ENCODE measurements around the gene LDB2.

LDB2 gene

GRCh38 chr4:16750882-16751642 is 147.4 kb downstream of the LDB2 start:
- peak; percentile 32 for DNase-seq

DNA sequence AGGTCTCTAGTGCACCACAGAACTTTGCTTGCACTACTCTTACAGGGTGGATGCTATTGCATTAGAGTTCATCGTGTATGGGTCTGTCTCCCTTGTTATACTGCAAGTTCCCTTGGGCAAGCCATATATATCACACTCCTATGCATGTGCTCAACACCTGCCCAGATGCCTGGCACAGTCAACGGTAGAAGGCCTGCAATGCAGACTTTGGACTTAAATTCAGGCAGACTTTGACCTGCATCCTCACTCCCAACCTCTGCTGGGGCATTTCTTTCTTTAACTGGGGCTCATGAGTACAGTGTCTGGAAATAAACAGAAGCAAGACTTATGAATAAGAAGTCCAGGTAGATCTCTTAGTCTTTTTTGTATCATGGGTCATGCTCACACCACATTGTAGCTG is 148.2 kb downstream of the LDB2 start:
- DNase-seq: no peak

- DNase-seq: no peak
These were observed 152.6 kb downstream of the LDB2 start for GRCh38 chr4:16745887-16746286.

DNA sequence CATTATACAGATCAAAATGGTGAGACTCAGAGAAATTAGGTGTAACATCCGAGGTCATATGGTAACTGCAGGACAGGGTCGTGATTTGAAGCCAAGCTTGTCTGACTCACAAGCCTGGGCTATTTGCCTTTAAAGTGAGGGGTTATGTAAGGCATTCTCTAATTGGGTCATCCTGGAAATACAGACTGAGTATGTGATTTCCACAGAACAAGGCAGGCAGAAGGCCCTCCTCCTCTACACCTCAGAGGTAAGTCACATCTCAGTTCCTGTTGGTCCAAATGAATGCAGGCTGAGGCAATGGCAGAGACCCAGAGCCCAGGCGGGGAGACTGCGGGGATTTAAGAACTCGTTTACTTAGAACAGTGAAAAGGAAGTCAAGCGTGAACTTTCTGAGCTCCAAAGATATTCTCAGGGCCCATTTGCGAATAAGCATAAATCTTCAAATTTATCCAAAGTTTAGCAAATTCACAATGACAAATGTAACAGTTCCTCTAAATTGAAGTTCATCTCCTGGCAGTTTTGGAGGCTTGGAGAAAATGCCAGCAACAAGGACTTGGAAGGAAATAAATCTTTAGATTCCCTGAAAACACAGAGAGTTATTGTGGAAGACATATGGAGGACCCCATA is 153.3 kb downstream of the LDB2 start:
- no peak for DNase-seq

- DNase-seq: no peak
These were observed 157.2 kb downstream of the LDB2 start for GRCh38 chr4:16741287-16741686.

DNA sequence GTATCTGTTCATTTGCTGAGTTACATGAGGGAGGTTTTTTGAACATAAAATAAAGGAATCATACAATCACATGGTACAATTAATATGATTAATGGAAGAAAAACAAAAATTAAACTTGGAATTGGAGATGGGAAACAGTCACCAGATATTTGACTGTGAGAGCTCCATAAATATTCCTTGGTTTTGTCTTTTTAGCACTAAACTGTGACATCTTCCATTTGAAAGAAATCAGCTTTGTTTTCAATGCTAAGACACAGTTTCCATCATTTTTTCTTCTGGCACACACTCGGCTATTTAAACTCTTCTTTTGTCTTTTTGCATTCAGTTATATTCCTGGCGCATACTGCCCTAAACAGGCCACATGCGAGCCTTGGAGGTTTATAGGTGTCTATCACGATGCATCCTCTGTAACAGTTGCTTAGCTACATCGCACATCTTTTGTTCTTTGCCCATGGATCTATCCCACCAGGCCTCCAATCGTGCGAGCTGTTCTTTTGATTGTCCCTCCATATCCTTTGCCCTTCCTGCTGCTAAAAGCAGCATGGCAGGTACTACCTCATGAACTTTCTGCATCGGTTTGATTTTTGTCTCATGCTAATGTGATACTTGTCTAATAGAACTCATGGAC is 158.3 kb downstream of the LDB2 start:
- no peak for DNase-seq

DNA sequence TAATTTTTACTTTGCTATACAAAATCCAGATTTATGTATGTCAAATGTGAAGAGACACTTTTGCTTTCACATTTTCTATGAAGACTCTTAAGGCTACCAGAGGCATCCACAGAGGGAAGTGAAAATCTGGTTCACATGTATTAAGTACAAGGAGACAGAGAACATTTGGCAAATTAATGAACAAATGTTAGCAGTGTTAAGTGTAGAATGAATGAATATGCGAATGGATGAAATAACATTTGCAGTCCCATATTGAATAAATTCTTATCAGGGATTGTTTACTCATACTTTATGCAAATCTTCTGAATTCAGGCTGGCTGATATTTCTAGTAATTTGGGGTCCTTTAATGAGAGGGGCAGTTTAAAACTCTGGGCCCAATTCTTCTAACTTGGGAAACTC is 159.9 kb downstream of the LDB2 start:
- DNase-seq: no peak

- DNase-seq: no peak
These were observed 164.9 kb downstream of the LDB2 start for GRCh38 chr4:16733509-16733908.

- DNase-seq: no peak
These were observed 165.7 kb downstream of the LDB2 start for GRCh38 chr4:16732741-16733140.

DNA sequence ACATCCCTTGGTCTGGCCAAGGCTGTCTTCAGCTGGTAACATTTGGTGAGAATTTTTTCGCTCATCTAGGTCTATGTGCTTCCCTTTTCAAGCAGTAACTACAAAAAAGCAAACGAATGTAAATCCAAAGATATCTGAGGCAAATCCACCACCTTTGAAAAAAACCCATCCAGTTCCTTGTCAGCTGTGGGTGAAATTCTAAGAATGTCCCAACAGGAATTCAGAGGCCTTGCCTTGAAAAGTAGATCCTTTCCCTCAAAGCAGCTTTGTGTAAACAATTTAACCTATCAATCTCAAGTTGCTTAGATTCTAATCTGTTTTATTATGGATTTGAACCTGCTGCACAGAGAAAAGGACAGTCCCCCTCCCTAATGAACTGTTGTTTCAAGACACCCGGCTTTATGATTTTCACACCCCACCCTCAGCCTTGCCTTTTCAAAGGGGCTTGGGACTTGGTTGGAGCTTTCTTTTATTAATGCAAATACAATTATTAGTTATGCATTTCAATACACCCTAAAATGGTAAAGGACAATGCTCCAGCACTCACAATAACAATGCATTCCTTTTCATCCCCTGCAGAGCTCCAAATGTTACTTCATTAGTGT is 166.6 kb downstream of the LDB2 start:
- no peak for DNase-seq

DNA sequence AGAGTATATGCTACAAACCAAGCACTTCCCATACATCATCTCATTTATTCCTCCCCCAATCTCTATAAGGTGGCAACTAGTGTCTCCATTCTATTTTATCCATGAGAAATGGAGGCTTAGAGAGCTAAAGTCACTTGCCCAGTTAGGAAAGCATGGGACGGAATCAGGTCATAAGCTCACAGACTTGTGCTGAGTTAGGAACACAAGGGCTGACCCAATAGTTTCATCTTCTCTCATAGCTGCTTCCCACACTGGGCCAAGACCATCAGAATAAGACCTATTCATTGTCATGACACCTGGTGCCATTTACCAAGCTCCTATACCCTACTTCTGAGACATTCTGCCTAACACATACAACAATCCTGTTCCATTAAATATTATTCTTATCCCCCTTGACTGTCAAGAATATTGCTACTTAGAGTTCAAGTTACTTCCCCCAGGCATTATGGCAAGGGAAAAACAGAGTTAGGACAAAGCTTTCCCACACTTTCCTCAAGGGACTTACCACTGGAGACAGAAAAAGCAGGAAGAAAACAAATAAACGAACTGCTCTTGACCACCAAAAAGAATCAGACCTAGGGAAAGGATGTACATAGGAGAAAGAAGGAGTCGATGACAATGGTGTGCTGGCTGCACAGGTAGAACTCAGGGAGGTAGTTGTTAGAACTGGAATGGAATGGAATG is 167.8 kb downstream of the LDB2 start:
- DNase-seq: no peak

DNA sequence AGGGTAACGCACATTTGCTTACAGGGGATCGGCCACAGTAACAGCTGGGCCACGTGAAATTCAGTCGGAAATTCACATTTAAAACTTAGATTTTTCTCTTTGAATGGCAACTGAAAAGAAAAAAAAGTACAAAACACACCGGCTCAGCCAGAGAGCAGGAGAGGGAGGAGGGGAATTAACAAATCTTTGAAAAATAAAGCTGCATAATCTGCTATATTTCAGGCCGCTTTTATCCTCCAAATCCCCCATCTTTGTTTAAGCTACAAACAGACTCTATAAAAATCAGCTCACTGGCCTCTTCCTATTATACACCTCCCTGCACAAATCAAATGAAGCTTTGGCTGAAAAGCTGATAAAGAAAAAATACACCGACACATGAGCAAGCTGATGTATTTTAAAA is 169.1 kb downstream of the LDB2 start:
- no peak for DNase-seq

DNA sequence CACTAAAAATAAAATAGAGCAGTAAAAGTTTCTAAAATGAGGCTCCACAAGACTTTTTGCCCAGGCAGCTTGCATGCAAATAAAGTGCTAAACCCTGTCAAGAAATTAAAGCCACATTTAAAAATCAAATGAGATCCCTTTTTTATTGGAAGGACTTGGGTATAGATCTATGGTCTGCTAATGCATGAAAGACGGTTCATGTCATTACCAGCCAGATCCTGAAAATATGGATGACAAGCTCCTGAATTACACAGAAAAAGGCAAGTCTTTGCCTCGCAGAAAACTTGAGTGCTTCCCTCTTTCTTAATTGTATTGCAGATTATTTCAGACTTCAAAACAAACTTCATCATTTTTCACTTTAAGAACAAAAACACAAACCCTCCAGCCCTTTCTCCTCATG is 169.6 kb downstream of the LDB2 start:
- DNase-seq: no peak

DNA sequence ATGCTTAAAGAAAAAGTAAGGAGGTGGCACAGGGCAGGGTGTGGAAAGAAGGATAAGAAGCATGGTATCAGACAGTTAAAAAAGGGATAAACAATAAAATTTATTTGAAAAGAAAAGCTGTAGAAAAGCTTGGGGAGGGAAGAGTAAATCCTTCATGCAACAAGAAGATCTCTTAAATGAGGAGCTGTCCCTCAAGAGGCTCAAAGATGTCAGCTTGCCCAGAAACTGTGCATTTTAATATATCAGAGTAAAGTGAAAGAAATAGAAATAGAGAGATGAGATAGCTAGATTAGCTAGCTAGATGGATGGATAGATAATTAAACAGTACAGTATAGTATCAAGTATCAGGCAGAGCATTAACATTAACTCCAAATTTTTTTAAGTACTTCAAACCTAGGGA is 170.3 kb downstream of the LDB2 start:
- no peak for DNase-seq

DNA sequence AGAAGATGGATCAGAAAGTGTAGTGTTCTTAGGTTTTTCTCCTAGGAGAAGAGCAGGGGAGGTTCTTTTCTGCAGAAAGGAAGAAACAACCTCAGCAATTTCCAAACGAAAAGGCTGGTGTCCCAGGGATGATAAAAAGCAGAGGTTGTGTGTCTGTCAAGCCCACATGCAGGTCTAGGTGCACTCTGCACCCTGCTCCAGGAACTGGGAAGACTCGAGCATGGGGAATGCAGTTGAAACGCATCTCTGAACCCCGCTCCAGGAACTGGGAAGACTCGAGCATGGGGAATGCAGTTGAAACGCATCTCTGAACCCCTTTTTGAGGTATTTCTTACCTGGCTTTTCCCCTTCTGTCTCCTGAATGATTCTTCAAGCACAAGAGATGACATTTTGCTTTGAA is 171.2 kb downstream of the LDB2 start:
- DNase-seq: no peak

DNA sequence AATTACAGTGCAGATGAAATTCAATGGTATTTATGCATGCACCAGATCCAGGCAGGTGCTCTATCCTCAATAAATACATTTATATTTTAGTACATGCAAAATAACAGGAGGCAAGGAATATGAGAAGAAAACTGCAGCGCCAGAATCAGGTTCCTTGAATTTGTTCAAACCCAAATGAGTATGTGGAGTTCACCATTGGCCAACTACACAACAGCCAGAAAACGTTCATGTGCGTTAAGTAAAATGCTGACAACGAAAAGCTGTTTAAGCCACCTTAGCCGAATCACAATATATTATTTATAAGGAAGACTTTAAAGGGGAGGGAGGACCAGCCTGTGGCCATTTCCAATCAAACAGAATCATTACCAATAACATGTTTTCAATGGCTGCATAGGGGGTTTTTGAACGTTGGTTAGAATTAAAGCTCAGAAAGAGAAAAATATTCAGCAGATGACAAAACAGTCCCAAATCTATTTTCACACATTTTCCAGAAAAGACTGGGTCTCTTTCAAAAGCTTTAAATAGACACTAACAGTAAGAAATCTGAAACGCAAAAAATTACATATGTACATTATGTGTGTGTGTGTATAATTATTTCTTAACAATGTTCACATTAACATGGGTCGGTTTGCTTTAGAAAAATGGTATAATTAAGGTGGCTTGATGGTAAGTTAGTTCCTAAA is 171.9 kb downstream of the LDB2 start:
- no peak for DNase-seq

GRCh38 chr4:16725252-16725651 is 173.2 kb downstream of the LDB2 start:
- DNase-seq: no peak

DNA sequence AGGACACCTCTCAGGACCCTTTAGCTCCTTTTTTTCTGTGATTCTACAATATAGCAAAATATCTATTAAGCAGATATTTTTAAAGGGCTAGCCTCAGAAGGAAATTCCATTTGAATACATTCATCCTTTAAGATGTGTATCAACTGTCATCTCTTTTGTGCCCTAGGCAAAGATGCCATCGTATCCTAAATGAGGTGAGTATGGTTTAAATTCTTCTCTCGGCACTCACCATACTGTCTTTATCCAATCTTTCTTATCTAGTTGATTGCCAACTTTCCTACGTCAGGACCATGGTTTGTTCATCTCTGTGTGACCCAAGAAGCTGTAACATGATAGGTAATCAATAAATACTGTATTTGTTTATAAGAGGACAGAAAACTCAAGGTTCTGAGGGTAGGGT is 176.0 kb downstream of the LDB2 start:
- no peak for DNase-seq

DNA sequence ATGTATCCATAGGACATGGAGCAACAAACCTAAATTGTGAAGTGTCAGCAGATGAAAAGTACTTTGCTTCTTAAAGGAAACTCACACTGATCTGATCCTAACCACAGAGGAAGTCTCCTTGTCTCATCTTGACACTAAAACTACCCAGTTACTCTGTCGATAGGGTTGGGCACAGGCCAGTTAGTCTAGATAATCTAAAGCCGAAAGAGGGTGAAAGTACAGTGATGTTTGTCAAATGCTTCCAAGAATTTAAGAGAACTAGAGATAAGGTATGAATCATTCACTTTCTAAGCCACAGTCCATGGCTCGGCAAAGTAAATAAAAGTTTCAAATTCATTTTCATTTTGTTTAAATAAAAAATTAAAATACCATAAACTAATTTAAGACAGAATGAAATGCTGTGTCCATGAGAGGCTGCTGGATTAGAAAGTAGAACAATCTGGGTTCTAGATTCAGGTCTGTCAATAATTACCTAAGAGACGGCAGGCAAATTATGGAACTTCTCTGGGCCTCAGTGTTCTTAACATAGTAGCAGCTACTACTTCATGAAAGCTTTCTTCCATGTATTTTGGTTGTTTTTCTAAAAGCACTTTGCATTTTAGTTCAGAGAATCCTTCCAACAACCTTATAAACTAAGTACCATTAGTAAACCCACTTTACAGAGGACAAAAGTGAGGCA is 176.7 kb downstream of the LDB2 start:
- peak; percentile 95 for DNase-seq

DNA sequence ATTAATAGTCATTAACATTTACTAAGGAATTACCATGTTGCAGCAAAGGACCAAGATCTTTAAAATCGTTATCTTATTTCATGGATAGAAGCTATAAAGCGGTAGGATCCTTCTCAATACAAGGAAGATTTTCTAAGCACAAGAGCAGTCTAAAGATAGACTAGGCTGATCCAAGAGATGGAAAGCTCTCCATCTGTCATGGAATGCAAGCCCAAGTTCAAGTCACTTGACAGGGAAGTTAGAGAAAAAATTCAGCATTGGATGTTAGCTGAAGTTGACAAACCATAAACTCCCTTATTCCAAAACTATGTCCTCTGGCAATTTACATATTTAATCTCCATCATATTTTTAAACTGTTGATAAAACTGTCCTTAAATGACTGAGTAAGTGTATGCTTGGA is 177.7 kb downstream of the LDB2 start:
- no peak for DNase-seq

GRCh38 chr4:16717266-16717970 is 181.0 kb downstream of the LDB2 start:
- DNase-seq: no peak

GRCh38 chr4:16715482-16715881 is 183.0 kb downstream of the LDB2 start:
- no peak for DNase-seq
